IPS-NIHi7 (cell line): ENCODE measurements around the gene OR4K2.
"Not testable (repeated sequence)": the region's sequence is repeated elsewhere in the genome, so short reads cannot be mapped to it uniquely, and the experiment has no call there.

Experiments used
- DNase-seq: peaks from one replicate; pipeline ENCODE4 v3.0.0; 2012; ENCODE audit warnings: mixed read lengths; ENCODE audit errors: extremely low spot score

The OR4K2 gene, protein sequence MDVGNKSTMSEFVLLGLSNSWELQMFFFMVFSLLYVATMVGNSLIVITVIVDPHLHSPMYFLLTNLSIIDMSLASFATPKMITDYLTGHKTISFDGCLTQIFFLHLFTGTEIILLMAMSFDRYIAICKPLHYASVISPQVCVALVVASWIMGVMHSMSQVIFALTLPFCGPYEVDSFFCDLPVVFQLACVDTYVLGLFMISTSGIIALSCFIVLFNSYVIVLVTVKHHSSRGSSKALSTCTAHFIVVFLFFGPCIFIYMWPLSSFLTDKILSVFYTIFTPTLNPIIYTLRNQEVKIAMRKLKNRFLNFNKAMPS

DNA sequence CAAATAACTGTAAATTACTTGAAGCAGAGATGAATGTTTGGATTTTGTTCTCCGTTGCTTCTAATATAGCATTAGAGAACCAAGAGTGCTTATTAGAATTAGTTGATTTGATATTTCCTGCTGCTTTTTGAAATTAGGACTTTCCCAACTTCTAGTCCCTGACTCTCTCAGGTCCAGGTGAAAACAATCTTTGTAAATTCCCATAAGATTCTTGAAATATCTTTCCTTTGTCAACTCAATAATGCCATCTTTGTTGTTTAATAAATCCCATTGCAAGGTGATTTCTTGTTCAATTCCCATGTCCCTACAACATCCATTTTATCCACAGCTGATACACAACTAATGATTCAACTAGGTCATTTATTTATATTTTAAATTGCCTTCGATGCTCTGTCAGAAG, at the start of gene OR4K2:
TSS of gene OR4K2 (plus strand) at position 301 of the 400 bp plus-strand sequence. CDS start 1,126 bp downstream, outside the sequence.
- DNase-seq, result no peak

DNA sequence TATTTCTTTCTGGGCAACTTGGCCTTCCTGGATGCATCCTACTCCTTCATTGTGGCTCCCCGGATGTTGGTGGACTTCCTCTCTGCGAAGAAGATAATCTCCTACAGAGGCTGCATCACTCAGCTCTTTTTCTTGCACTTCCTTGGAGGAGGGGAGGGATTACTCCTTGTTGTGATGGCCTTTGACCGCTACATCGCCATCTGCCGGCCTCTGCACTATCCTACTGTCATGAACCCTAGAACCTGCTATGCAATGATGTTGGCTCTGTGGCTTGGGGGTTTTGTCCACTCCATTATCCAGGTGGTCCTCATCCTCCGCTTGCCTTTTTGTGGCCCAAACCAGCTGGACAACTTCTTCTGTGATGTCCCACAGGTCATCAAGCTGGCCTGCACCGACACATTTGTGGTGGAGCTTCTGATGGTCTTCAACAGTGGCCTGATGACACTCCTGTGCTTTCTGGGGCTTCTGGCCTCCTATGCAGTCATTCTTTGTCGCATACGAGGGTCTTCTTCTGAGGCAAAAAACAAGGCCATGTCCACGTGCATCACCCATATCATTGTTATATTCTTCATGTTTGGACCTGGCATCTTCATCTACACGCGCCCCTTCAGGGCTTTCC, 47.2 kb upstream of the OR4K2 start:
- not testable (repeated sequence) for DNase-seq

DNA sequence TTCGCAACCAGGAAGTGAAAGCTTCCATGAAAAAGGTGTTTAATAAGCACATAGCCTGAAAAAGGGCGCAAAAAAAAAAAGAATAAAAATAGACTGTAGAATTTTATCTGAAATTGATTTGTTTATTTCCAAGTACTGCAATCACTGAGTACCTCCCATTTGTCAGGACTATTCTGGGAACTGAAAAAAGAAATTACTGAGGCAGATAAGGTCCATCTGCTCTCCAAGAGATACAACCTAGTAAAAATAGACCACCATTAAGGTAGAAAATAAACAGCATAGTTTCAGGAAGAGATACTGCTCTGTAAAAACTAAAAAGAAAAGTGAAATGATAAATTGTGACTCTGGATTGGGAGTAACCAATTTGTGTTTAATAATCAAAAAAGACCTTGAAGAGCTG, 46.6 kb upstream of the OR4K2 start:
- DNase-seq, result no peak

DNA sequence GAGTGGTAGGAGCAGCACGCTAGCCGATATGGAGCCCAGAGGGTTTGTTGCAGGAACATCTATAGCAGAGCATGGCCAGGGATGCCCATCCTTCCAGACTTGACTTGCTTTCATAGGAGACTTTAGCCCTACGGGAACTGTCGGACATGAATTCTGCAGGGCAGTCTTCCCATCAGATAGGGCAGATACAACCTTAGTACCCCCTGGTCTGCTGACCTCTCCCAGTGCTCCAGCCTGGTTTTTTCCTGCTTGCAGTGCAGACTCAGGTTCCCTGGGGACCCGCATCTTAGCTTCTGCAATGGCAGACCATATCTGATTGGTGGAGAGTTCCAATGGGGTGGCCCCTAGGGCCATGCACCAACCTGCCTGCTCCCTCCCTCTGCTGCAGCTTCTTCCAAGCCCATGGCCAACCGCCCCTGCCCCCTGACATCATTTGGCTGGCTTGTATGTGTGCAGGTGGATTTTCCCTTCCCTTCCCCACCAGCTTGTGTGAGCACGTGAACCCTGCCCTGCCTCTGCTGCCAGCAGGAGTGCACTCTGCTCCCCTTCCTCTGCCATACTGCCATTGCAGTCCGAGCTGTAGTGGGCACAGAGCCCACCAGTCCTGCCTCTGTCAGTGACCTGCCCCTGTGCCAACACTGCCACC, 40.6 kb upstream of the OR4K2 start:
- DNase-seq, result not testable (repeated sequence)

DNA sequence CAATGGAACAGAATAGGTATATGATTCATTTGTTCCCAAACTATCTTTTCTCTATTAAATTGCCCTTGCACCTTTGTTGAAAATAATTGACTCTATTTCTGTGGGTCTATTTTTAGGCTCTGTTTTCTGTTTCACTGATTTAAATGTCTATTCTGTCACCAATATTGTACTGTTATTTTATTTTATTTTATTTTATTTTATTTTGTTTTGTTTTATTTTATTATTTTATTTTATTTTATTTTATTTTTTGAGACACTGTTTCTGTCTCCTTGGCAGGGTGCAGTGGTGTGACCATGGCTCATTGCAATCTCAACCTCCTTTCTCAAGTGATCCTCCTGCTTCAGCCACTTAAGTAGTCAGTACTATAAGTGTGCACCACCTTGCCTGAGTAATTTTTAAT, 36.5 kb upstream of the OR4K2 start:
- DNase-seq, result no peak

DNA sequence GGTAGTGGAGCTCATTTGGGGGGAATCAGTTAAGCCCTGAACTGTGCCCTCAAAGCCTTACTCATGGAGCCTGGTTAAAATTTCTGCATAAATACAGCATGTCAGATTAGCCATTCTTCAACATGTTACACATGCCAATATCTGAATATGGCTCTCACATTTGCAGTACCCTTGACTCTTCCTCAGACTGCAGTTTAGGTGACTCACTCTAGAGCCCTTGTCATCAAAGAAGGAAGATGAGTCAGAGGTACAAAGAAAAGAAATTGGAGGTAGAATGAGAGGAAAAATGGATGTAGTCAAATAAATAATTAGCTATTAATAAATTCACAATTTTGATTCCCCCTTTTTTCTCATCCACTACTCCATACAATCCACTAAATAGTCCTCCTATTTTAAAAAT, 23.6 kb upstream of the OR4K2 start:
- DNase-seq, result no peak

DNA sequence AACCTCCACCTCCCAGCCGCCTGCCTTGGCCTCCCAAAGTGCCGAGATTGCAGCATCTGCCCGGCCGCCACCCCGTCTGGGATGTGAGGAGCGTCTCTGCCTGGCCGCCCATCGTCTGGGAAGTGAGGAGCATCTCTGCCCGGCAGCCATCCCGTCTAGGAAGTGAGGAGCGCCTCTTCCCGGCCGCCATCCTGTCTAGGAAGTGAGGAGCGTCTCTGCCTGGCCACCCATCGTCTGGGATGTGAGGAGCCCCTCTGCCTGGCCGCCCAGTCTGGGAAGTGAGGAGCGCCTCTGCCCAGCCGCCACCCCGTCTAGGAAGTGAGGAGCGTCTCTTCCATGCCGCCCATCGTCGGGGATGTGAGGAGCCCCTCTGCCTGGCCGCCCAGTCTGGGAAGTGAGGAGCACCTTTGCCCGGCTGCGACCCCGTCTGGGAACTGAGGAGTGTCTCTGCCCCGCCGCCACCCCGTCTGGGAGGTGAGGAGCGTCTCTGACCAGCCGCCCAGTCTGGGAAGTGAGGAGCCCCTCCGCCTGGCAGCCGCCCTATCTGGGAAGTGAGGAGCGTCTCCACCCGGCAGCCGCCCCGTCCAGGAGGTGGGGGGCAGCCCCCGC, 8.8 kb upstream of the OR4K2 start:
- not testable (repeated sequence) for DNase-seq

DNA sequence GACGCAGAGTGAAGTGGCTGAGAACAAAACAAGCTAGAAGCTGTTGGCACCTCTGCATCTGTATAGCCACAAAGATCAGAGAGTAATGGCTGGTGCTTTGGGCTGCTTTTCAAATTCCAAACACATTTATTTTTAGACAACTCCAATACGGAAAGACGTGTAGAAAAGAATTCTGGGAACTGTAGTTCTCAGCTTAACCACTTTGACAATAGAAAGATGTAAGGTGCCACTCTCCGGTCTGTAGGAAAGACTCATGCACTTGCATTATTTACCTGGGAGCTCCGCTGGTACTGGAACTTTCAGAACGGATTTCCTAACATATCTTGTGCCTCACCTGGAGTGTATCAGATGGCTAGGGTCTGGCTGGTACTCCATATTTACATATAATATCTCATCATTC, 1.8 kb upstream of the OR4K2 start:
- no peak for DNase-seq

DNA sequence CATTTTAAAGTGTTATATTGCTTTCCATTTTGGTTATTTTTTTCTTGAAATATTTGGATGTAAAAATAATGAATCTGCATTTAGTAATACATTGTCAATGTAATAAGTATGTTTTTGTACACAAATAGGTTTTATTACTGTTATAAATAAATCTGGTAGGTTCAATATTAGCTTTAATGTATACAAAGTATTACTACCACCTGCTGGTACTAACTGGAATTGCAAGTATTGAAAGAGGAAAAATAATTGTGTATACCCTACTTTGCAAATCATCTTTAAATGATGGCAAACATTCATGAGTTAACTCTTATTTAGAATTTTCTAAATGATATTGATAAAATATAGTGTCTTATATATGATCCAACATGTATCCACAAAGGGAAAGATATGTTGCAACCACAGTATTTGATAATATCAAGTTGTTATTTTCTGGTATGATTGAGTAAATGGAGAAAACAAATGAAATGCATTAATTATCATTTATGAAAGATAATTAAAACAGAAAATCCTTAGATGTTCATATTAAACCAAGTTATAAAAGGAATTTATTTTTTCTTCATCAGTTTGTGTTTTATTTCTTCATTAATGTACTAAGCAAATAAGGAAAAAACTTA, 3.2 kb downstream of the OR4K2 start:
- no peak for DNase-seq

DNA sequence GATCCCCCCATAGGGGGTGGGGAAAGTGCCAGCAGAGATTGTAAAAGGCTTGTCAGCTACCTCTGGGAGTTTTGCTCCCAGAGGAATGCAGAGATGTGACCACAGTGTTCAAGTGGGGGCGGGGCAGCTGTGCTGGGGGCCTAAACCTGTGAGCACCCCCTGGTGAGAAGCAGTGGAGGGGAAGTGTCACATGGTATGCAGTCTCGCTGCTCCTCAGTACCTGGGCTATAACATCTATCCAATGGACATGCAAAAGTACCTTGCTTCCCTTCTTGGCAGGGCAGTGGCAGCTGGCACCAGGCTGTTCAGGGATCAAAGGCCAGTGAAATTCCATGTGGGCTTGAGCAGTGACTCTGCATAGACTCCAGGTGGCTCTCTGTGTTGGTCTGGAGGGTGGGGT, 20.3 kb downstream of the OR4K2 start:
- DNase-seq, result no peak

DNA sequence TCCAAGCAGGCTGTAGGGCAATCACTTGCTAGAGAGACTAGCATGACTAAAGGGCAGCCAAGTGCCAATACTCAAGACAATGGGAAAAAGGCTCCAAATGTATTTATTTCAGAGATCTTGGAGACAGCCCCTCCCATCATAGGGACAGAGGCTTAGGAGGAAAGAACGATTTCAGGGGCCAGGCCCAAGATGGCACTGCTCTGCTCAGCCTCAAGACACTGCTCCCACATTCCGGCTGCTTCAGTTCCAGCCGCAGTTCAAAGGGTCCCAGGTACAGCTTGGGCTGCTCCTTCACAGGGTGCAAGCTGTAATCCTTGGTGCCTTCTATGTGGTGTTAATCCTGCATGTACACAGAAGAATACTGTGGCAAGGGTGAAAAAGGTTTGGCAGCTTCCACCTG, 26.1 kb downstream of the OR4K2 start:
- DNase-seq, result no peak

DNA sequence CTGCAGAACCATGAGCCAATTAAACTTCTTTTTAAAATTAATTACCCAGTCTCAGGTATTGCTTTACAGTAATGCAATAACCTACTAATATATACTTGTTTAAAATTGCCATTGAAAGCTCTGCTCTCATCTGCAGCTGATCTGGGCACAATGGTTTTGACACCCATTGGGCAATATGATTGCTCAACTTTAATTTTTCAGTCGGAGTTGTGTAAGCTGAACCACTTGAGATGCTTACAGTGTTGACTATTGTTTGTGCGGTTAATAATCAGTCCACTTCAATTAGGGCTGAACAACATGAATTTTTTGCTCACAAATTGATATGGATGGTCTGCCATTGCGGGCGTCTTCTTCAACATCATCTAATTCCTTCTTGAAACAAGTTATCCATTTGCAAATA, 27.5 kb downstream of the OR4K2 start:
- no peak for DNase-seq

DNA sequence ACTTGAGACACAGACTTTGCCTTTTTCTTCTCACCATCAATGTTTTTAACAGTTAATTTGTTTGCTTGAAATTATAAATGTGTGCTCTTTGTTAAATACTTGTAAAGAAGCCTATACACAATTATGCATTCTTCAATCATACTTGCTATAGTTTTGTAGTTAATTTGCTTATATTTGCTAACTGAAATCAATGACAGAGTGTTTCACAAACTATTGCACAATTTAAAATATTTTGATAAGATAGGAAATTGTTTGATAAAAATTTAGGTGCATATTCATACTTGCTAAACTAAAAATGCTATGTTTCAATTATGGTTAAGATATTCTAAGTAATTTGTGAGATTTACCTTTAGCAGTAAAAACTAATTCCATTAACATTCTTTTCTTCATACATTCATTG, 31.7 kb downstream of the OR4K2 start:
- no peak for DNase-seq

DNA sequence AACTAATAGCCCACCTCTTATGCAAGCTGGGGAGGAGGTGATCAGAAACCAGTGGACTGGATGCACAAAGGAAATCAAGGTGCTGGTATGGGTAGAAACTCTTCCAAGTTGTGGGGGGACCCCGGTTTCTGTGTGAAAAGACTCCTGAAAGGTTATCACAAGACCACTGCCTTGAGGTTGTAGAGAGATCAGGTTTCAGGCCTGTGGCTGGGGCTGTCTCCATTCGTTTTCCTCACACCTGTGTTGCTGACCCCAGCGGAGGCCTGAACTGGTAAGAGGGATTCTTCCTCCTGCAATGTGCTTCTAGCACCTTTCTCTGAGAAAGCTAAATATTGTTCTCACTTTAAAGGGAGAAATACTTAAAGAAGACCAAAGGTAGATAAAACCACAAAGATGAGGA, 36.2 kb downstream of the OR4K2 start:
- no peak for DNase-seq

DNA sequence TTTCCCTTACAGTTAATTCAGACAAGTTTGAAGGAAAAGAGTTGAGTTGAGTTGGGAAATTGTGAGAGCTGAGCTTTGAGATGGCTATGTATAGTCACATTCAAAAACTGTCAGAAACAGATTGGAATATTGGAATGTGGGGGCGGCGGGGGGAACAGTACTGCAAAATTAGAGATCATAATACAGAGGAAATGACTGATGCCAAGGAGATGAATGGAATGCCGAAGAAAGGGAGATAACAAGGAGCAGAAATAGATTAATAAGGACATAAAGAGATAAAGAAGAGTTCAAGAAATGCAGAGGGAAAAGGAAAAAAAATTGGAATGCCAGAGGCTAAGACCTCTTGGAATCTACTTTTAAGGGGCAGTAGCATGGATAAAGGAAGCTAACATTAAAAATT, 42.3 kb downstream of the OR4K2 start:
- no peak for DNase-seq

DNA sequence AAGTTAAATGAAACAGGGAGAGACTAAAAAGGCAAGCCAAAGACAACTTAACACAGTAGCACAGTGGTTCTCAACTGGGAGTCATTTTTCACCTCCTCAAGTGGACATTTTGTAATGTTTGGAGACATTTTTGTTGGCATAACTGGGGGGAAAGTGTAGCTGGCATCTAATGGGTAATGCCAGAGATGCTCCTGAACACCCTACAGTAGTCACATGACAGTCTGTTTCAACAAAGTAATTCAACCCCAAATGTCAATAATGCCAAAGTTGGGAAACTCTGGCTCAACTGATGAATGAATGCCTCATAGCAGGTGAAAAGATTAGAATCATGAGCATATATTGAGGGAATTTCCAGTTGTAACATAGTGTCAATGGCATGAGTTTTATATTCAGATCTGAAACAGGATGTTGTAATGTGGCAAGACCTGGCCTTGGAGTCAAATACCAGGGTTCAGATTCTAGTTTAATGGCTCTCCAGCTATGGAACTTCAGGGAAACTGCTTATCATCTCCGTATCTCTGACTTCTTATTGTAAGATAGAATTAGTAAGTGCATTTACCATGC, 43.1 kb downstream of the OR4K2 start:
- no peak for DNase-seq

DNA sequence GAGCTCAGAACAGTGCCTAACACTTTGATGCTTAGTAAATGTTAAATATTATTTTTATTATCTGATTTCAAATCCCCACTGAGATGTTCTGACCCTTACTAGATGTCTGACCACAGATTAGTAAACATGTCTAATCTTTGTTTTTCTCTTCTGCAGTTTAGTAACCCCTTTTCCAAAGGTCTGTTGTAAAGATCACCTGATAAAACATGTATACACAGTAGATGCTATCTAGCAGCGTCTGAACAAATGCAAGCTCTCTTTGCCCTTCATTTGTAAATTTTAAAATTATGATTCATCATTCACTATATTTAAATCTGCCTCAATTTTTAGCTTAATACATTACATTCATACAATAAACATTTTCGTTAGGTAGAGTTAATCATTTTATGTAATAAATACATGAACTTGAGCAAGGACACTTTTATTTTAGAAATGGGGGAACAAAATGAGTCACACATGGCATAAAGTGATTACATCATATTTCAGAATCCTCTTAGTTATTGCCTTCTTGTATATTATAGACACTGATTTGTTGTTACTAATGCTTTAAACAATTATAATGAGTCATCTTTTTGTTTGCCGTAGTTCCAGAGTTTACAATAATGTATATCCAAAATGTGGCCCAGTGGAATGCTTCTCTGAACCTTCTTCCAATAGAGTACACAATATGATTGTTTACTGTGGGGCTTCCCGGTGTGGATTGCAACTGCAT, 43.8 kb downstream of the OR4K2 start:
- no peak for DNase-seq

DNA sequence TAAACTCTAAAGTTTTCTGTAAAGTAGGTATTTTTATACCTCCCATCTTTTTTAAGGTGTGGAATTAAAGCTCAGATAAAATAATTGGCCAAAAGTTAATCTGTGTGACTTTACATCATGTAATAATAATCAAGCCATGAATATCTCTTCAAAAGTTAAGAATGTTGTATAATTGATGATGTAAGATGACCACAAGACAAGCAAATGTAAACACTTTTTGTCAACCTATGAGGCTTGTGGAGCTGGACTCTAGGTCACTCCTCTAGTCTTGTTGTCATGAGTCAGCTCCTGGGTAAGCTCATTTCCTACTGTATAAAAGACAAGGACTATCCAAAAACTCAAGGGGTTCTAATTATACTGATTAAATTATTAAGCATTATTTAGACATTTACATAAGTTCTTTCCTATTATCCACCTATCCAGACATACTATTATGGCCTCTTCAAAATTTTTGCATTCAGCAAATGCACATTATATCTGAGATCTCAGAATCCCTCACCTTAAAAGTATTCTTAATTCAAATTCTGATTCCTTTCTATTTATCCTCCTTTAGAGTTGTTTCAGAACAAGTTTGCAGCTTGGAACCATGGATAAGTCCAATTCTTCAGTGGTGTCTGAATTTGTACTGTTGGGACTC, 45.2 kb downstream of the OR4K2 start, which contains the start of gene OR4K5:
TSS of gene OR4K5 (plus strand) at position 587 of the 637 bp plus-strand sequence. CDS start at position 587, 0 bp downstream.
- no peak for DNase-seq

DNA sequence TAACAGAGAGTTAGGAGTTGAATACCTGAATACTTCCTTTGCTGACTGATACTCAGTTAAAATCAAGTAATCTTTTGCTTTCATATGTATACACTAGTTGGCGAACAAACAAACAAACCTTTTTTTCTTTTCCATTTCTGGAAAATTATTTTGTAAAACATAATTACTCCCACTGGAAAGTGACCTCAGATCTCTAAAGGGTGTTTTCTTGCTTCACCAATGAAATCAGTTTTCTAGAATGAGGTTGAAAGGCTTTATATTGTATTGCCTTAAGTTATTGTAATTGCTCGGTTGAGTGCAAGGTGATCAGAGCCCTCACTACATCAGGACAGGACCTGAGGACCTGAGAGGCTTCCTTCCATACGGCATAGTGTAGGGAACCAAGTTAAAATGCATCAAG, 55.7 kb downstream of the OR4K2 start, which contains the start of gene OR4K1:
TSS of gene OR4K1 (plus strand) at position 301 of the 400 bp plus-strand sequence. CDS start 4,750 bp downstream, outside the sequence.
- DNase-seq, result no peak
